Measurements from ENCODE around the gene APOL2.
"Not testable (repeated sequence)": the region's sequence is repeated elsewhere in the genome, so short reads cannot be mapped to it uniquely, and the experiment has no call there.

GRCh38 chr22:36187862-36188261 is 51.5 kb downstream of the APOL2 start:
- TF ChIP-seq CTCF, POLR2A (IDR thresholded peaks at IDR 0.05): not testable (repeated sequence)

Data from esophagus squamous epithelium (tissue), 4 donors.